Measurements from ENCODE around the gene PPP2R5E. TPM values are rescaled to one million over a fixed set of nuclear protein-coding genes. Genes with fewer than 3 reads are reported as not detected.

The PPP2R5E gene
- total and polyA plus RNA-seq, 10 of the 15 experiments (the other 5 are each of a cell fraction or from before 2014, with no cell fraction given): 11.4 to 56.2 (median 22.7) TPM

DNA sequence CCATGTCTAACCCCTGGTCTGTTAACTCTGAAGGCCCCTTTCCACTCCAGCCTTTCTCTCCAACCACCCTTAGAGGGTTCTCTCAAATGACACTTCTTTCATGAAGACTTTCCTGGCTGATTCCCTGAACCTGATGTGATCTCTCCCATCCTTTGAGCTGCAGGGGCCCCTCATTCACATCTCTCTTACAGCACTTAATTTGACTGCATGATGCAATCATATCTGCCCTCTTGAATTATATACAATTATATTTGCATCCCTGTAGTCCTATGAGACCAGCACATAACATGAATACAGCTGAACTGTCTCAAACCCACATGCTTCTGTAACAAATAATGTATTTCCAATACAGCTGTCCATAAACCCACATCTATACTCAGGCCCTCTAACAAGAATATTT lies 56.4 kb downstream of the PPP2R5E start (continued):
- TF ChIP-seq ZBTB40 (IDR thresholded peaks at IDR 0.05; ENCODE audit: borderline replicate concordance) (no peak), TBL1XR1 (IDR thresholded peaks at IDR 0.05; ENCODE audit: low read depth, low read length) (no peak)

DNA sequence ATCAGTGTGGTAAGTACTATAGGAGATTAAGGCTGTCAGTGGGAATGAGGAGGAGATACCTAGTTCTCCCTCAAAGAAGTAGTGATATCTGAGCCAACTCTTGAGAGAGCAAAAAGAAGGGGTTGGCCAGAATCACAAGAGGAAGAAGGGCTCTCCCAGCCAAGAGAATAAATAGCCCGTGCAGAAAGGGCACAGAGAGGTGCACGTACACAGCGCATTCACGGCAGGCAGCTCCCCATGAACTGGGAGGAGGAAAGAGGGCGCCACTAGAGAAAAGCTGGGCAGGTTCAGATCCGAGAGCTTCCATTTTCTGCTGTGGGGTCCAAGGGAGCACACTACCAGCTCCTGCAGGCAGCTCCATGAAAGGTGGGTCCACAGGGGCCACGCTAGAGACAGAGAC lies 59.9 kb downstream of the PPP2R5E start:
- DNase-seq (ENCODE audit: low read depth, low spot score) (no peak), FAIRE-seq (no peak), ATAC-seq (no peak)
- ChIA-PET SMC1A (ENCODE audit: uncharacterized antibody, unreplicated experiment) (interaction anchor here (1.1 to 2.1 kb wide), 5 partner anchors 8 to 27 kb away, joined by 3 to 12 read pairs (median 5); no protein-coding TSS in a partner anchor), POLR2A (interaction anchor here (0.5 to 1.2 kb wide), 5 partner anchors 10 to 128 kb away, joined by 3 to 5 read pairs (median 4); partner anchors contain the start of gene PPP2R5E), RAD21 (ENCODE audit: unreplicated experiment) (interaction anchor here (0.7 to 1.7 kb wide), 3 partner anchors 29 to 60 kb away, joined by 3 to 4 read pairs (median 3); partner anchors contain the start of gene PPP2R5E), CTCF (interaction anchor here (0.6 to 2.2 kb wide), 3 partner anchors 8 to 11 kb away, joined by 3 to 11 read pairs (median 4); no protein-coding TSS in a partner anchor)
- Histone ChIP-seq H4K20me1 (ENCODE audit: control insufficient read depth, insufficient read depth) (no peaks in the 10 kb centered on the region), H2AFZ (ENCODE audit: control insufficient read depth, low read depth, low read length) (no peak overlapping the region), H3K27ac (ENCODE audit: control insufficient read depth, insufficient read depth) (0 out of 2 replicates have a peak overlapping the region, but pooled peaks have one; percentile 73), H3K27me3 (replicated peaks in 1 of 2; ENCODE audit: control insufficient read depth in 2 of 2, insufficient read depth in 2 of 2, low read length in 1 of 2) (no peaks in the 10 kb centered on the region), H3K4me3 (no peak overlapping the region), H3K36me3 (ENCODE audit: control insufficient read depth in 2 of 2, insufficient read depth in 2 of 2, low read length in 1 of 2) (peaks cover 0 to 2% of the 10 kb centered on the region in 2 experiments; a peak in 2 of 4 replicates), H3K9ac (ENCODE audit: control insufficient read depth, insufficient read depth, low read length) (no peak overlapping the region), H3K79me2 (ENCODE audit: control insufficient read depth, insufficient read depth, low read length) (peaks cover 81% of the 10 kb centered on the region), H3K9me3 (replicated peaks; ENCODE audit: control insufficient read depth, insufficient read depth, low read length) (no peaks in the 10 kb centered on the region), H3K4me2 (ENCODE audit: control insufficient read depth, insufficient read depth) (no peak overlapping the region), H3K4me1 (ENCODE audit: control insufficient read depth, insufficient read depth, low read length) (peaks cover 28% of the 10 kb centered on the region)
- intact Hi-C loops (cut with micrococcal nuclease; ENCODE audit: unreplicated experiment): no loop called here
- no peak for TF ChIP-seq BACH1 (IDR thresholded peaks at IDR 0.05; ENCODE audit: borderline replicate concordance)
- WGBS (ENCODE audit: insufficient coverage, insufficient replicate concordance, low lambda C conversion rate, missing lambda C conversion rate): 99% methylated on average over 7 of the region's 7 CpGs
- in situ Hi-C loops (cut with MboI): no loop called here
- no TSS peak for BruUV-seq (replicated peaks)

Data from GM12878 (cell line).